WTC11 (cell line): ENCODE measurements around the gene NPHS1. TPM values are rescaled to one million over a fixed set of nuclear protein-coding genes. Genes with fewer than 3 reads are reported as not detected.

Experiments used
- ARID4B ChIP-seq: sonication (generic); formaldehyde crosslinking; IDR thresholded peaks from 2 replicates; pipeline ENCODE4 v1.8.0; 2023; ENCODE audit warnings: missing genetic modification reagents, mild to moderate bottlenecking, borderline replicate concordance
- GABPB1 ChIP-seq: sonication (generic); formaldehyde crosslinking; IDR thresholded peaks from 2 replicates; pipeline ENCODE4 v1.8.1; 2023; ENCODE audit warnings: mild to moderate bottlenecking, missing genetic modification reagents
- GTF2I ChIP-seq: fragments of 250-450 bp; sonication (Bioruptor Pico); conservative IDR thresholded peaks from 2 replicates; pipeline ENCODE4 v1.4.0; 2021; ENCODE audit warnings: mild to moderate bottlenecking
- JAZF1 ChIP-seq: fragments of 250-450 bp; sonication (Bioruptor Pico); IDR thresholded peaks from 2 replicates; pipeline ENCODE4 v1.9.0; 2021; ENCODE audit warnings: moderate library complexity, mild to moderate bottlenecking, inconsistent platforms
- NR1H2 ChIP-seq: sonication (generic); formaldehyde crosslinking; IDR thresholded peaks from 2 replicates; pipeline ENCODE4 v1.9.0; 2021; ENCODE audit warnings: mild to moderate bottlenecking, moderate library complexity, missing genetic modification reagents
- PRDM15 ChIP-seq: sonication (generic); formaldehyde crosslinking; IDR thresholded peaks from 2 replicates; pipeline ENCODE4 v1.8.0; 2022; ENCODE audit warnings: missing genetic modification reagents
- SMAD4 ChIP-seq: sonication (generic); formaldehyde crosslinking; IDR thresholded peaks from 2 replicates; pipeline ENCODE4 v1.8.0; 2022; ENCODE audit warnings: mild to moderate bottlenecking, missing genetic modification reagents
- SOX15 ChIP-seq: fragments of 250-450 bp; sonication (Bioruptor Pico); IDR thresholded peaks from 2 replicates; pipeline ENCODE4 v1.9.0; 2021; ENCODE audit warnings: mild to moderate bottlenecking
- TCF7 ChIP-seq: sonication (generic); formaldehyde crosslinking; IDR thresholded peaks from 2 replicates; pipeline ENCODE4 v1.8.0; 2022; ENCODE audit warnings: mild to moderate bottlenecking, low read depth, missing genetic modification reagents, moderate library complexity
- USF2 ChIP-seq: sonication (generic); formaldehyde crosslinking; IDR thresholded peaks from 2 replicates; pipeline ENCODE4 v1.8.1; 2023; ENCODE audit warnings: mild to moderate bottlenecking, missing genetic modification reagents, moderate library complexity
- ZNF232 ChIP-seq: sonication (generic); formaldehyde crosslinking; IDR thresholded peaks from 2 replicates; pipeline ENCODE4 v1.8.0; 2022; ENCODE audit warnings: mild to moderate bottlenecking, missing genetic modification reagents
- ZNF263 ChIP-seq: sonication (generic); formaldehyde crosslinking; IDR thresholded peaks from 2 replicates; pipeline ENCODE4 v1.8.1; 2022; ENCODE audit warnings: low read depth, mild to moderate bottlenecking, moderate library complexity, missing genetic modification reagents
- ZNF317 ChIP-seq: sonication (generic); formaldehyde crosslinking; IDR thresholded peaks from 2 replicates; pipeline ENCODE4 v1.8.1; 2023; ENCODE audit warnings: low read depth, mild to moderate bottlenecking, moderate library complexity, missing genetic modification reagents, borderline replicate concordance
- ZNF396 ChIP-seq: fragments of 250-450 bp; sonication (Bioruptor Pico); IDR thresholded peaks from 2 replicates; pipeline ENCODE4 v1.8.0; 2021; ENCODE audit warnings: mild to moderate bottlenecking, moderate library complexity, borderline replicate concordance
- ZNF423 ChIP-seq: fragments of 250-450 bp; sonication (Bioruptor Pico); IDR thresholded peaks from 2 replicates; pipeline ENCODE4 v2.1.2; 2022; ENCODE audit warnings: mild to moderate bottlenecking, moderate library complexity
- ZNF425 ChIP-seq: fragments of 250-450 bp; sonication (Bioruptor Pico); conservative IDR thresholded peaks from 2 replicates; pipeline ENCODE4 v1.9.0; 2021; ENCODE audit warnings: mild to moderate bottlenecking
- total RNA-seq: library from RNA; stranded (reverse); gene quantifications from 3 replicates; pipeline ENCODE4 v1.2.3, GENCODE V29; 2021
- TF ChIP-seq, protein P1 (sequence below): sonication (generic); formaldehyde crosslinking; IDR thresholded peaks from 2 replicates; pipeline ENCODE4 v1.8.1; 2022; ENCODE audit warnings: missing genetic modification reagents, borderline replicate concordance
- TF ChIP-seq, protein P2 (sequence below): fragments of 250-450 bp; sonication (Bioruptor Pico); IDR thresholded peaks from 2 replicates; pipeline ENCODE4 v1.9.0; 2021; ENCODE audit warnings: mild to moderate bottlenecking
- TF ChIP-seq, protein P3 (sequence below): sonication (generic); formaldehyde crosslinking; IDR thresholded peaks from 2 replicates; pipeline ENCODE4 v1.8.1; 2023; ENCODE audit warnings: mild to moderate bottlenecking, missing genetic modification reagents
- TF ChIP-seq, protein P4 (sequence below): fragments of 250-450 bp; sonication (Bioruptor Pico); IDR thresholded peaks from 2 replicates; pipeline ENCODE4 v1.8.0; 2021; ENCODE audit warnings: mild to moderate bottlenecking

The NPHS1 gene
- total RNA-seq, 1 experiment from 2014 or later = 0.61 TPM

GRCh38 chr19:35879770-35880317 lies 27.5 kb upstream of the NPHS1 start (continued):
- TF ChIP-seq PRDM15 (CRISPR knock-in tag) (no peak), JAZF1 (no peak), GTF2I (CRISPR knock-in tag) (no peak), TCF7 (CRISPR knock-in tag) (0 out of 2 replicates have a peak, but pooled peaks have one; percentile 28), USF2 (CRISPR knock-in tag) (no peak), ZNF396 (CRISPR knock-in tag) (no peak), GABPB1 (CRISPR knock-in tag) (peak; percentile 67; the same call in 1 of the 2 replicates), ZNF232 (CRISPR knock-in tag) (peak; percentile 93), ARID4B (CRISPR knock-in tag) (peak; percentile 98), SOX15 (CRISPR knock-in tag) (no peak), ZNF263 (CRISPR knock-in tag) (peak; percentile 57; the same call in 1 of the 2 replicates), ZNF425 (CRISPR knock-in tag) (no peak), NR1H2 (CRISPR knock-in tag) (no peak), ZNF423 (CRISPR knock-in tag) (no peak), SMAD4 (CRISPR knock-in tag) (no peak), ZNF317 (CRISPR knock-in tag) (no peak)
- TF ChIP-seq, protein P1, sequence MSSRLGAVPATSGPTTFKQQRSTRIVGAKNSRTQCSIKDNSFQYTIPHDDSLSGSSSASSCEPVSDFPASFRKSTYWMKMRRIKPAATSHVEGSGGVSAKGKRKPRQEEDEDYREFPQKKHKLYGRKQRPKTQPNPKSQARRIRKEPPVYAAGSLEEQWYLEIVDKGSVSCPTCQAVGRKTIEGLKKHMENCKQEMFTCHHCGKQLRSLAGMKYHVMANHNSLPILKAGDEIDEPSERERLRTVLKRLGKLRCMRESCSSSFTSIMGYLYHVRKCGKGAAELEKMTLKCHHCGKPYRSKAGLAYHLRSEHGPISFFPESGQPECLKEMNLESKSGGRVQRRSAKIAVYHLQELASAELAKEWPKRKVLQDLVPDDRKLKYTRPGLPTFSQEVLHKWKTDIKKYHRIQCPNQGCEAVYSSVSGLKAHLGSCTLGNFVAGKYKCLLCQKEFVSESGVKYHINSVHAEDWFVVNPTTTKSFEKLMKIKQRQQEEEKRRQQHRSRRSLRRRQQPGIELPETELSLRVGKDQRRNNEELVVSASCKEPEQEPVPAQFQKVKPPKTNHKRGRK = no peak
- TF ChIP-seq, protein P2, sequence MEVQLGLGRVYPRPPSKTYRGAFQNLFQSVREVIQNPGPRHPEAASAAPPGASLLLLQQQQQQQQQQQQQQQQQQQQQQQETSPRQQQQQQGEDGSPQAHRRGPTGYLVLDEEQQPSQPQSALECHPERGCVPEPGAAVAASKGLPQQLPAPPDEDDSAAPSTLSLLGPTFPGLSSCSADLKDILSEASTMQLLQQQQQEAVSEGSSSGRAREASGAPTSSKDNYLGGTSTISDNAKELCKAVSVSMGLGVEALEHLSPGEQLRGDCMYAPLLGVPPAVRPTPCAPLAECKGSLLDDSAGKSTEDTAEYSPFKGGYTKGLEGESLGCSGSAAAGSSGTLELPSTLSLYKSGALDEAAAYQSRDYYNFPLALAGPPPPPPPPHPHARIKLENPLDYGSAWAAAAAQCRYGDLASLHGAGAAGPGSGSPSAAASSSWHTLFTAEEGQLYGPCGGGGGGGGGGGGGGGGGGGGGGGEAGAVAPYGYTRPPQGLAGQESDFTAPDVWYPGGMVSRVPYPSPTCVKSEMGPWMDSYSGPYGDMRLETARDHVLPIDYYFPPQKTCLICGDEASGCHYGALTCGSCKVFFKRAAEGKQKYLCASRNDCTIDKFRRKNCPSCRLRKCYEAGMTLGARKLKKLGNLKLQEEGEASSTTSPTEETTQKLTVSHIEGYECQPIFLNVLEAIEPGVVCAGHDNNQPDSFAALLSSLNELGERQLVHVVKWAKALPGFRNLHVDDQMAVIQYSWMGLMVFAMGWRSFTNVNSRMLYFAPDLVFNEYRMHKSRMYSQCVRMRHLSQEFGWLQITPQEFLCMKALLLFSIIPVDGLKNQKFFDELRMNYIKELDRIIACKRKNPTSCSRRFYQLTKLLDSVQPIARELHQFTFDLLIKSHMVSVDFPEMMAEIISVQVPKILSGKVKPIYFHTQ (CRISPR knock-in tag) = no peak
- TF ChIP-seq, protein P3, sequence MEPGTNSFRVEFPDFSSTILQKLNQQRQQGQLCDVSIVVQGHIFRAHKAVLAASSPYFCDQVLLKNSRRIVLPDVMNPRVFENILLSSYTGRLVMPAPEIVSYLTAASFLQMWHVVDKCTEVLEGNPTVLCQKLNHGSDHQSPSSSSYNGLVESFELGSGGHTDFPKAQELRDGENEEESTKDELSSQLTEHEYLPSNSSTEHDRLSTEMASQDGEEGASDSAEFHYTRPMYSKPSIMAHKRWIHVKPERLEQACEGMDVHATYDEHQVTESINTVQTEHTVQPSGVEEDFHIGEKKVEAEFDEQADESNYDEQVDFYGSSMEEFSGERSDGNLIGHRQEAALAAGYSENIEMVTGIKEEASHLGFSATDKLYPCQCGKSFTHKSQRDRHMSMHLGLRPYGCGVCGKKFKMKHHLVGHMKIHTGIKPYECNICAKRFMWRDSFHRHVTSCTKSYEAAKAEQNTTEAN (CRISPR knock-in tag) = peak; percentile 86; the same call in 1 of the 2 replicates
- TF ChIP-seq, protein P4, sequence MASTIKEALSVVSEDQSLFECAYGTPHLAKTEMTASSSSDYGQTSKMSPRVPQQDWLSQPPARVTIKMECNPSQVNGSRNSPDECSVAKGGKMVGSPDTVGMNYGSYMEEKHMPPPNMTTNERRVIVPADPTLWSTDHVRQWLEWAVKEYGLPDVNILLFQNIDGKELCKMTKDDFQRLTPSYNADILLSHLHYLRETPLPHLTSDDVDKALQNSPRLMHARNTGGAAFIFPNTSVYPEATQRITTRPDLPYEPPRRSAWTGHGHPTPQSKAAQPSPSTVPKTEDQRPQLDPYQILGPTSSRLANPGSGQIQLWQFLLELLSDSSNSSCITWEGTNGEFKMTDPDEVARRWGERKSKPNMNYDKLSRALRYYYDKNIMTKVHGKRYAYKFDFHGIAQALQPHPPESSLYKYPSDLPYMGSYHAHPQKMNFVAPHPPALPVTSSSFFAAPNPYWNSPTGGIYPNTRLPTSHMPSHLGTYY = no peak
